Subcutaneous abdominal adipose tissue (tissue), 5 donors: ENCODE results near the gene SPEM2.

Experiments used
- H3K27ac ChIP-seq: one replicate; pipeline ENCODE4 v1.7.0; 2013; ENCODE audit warnings: low read depth, mild to moderate bottlenecking, inconsistent platforms, low read length, moderate library complexity
- H3K27me3 ChIP-seq, 5 donors: one replicate each; pipeline ENCODE4 v1.7.0; 2013; ENCODE audit warnings: low read length in 5 of 5, inconsistent platforms in 1 of 5; ENCODE audit not compliant: control insufficient read depth in 5 of 5, insufficient read depth in 4 of 5
- H3K36me3 ChIP-seq, 5 donors: one replicate each; pipeline ENCODE4 v1.7.0; 2013; ENCODE audit warnings: low read length in 5 of 5; ENCODE audit not compliant: control insufficient read depth in 5 of 5, insufficient read depth in 5 of 5
- H3K4me1 ChIP-seq, 5 donors: one replicate each; pipeline ENCODE4 v1.7.0; 2013; ENCODE audit warnings: low read length in 5 of 5, mild to moderate bottlenecking in 3 of 5, moderate library complexity in 1 of 5; ENCODE audit not compliant: control insufficient read depth in 5 of 5, insufficient read depth in 5 of 5
- H3K4me3 ChIP-seq, 5 donors: one replicate each; pipeline ENCODE4 v1.7.0; 2013; ENCODE audit warnings: low read length in 5 of 5, low read depth in 1 of 5
- H3K9ac ChIP-seq, 5 donors: one replicate each; pipeline ENCODE4 v1.7.0; 2013; ENCODE audit warnings: low read length in 5 of 5, mild to moderate bottlenecking in 4 of 5, moderate library complexity in 3 of 5
- H3K9me3 ChIP-seq, 5 donors: one replicate each; pipeline ENCODE4 v1.7.0; 2013; ENCODE audit warnings: low read length in 5 of 5; ENCODE audit not compliant: control insufficient read depth in 5 of 5
- donor health status: healthy.
- donor health status: healthy.
- donor health status: healthy.
- donor health status: healthy.
- donor health status: healthy.

SPEM2 gene

GRCh38 chr17:7432296-7432695 lies 6.9 kb downstream of the SPEM2 start:
- Histone ChIP-seq H3K9me3 (no peaks in the 10 kb centered on the region), H3K27me3 (peaks cover 0 to 2% (median 0%) of the 10 kb centered on the region in 5 donors), H3K4me3 (no peak overlapping the region)

GRCh38 chr17:7435676-7436555 lies 10.5 kb downstream of the SPEM2 start:
- H3K27me3 ChIP-seq: peaks cover 0 to 25% (median 14%) of the 10 kb centered on the region in 5 donors
- peak overlapping the region; percentile 38 to 66 (median 62) for H3K4me3 ChIP-seq
- H3K9ac ChIP-seq: peak overlapping the region in 4 of 5 donors; percentile 44 to 58 (median 52)
- peaks cover 0 to 57% (median 50%) of the 10 kb centered on the region in 5 donors for H3K4me1 ChIP-seq
- no peaks in the 10 kb centered on the region for H3K9me3 ChIP-seq
- no peaks in the 10 kb centered on the region for H3K36me3 ChIP-seq
- no peak overlapping the region for H3K27ac ChIP-seq

More at GRCh38 chr17:7432296-7432695, 6.9 kb downstream of the SPEM2 start:
- no peak overlapping the region for H3K27ac ChIP-seq
- H3K4me1 ChIP-seq: peaks cover 0 to 22% (median 20%) of the 10 kb centered on the region in 5 donors
- H3K9ac ChIP-seq: no peak overlapping the region
- no peaks in the 10 kb centered on the region for H3K36me3 ChIP-seq

GRCh38 chr17:7436556-7437368 lies 11.3 kb downstream of the SPEM2 start:
- Histone ChIP-seq H3K36me3 (no peaks in the 10 kb centered on the region), H3K4me1 (peaks cover 0 to 60% (median 54%) of the 10 kb centered on the region in 5 donors), H3K4me3 (peak overlapping the region; percentile 38 to 66 (median 39)), H3K9me3 (no peaks in the 10 kb centered on the region), H3K9ac (peak overlapping the region in 3 of 5 donors; percentile 2 to 35 (median 28)), H3K27me3 (peaks cover 0 to 25% (median 14%) of the 10 kb centered on the region in 5 donors), H3K27ac (no peak overlapping the region)

DNA sequence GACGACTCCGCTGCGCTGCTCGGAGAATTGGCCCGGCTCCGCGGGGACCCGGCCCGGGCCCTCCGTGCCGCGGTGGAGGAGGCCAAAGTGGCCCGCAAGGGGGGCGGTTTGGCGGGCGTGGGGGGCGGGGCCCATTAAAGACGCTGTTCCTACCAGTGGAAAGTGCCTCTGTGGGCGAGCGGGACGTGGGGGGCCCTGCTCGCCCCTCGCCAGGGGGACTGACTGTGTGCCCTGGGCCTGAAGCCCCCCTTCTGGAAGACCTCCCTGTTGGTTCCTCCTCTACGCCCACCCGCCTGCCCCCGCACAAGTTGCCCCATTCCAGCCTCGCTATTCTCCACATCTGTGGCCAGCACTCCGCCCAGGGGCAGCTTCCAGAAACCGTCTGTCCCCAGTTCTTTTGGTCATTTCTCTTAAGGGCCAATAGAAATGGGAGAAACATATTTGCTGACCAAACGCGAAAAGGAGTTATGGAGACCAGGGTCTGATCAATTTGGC lies 12.0 kb downstream of the SPEM2 start:
- Histone ChIP-seq H3K4me1 (peaks cover 0 to 60% (median 54%) of the 10 kb centered on the region in 5 donors), H3K9ac (no peak overlapping the region), H3K27me3 (peaks cover 0 to 25% (median 14%) of the 10 kb centered on the region in 5 donors), H3K36me3 (no peaks in the 10 kb centered on the region), H3K27ac (no peak overlapping the region), H3K4me3 (peak overlapping the region; percentile 37 to 66 (median 55)), H3K9me3 (no peaks in the 10 kb centered on the region)

DNA sequence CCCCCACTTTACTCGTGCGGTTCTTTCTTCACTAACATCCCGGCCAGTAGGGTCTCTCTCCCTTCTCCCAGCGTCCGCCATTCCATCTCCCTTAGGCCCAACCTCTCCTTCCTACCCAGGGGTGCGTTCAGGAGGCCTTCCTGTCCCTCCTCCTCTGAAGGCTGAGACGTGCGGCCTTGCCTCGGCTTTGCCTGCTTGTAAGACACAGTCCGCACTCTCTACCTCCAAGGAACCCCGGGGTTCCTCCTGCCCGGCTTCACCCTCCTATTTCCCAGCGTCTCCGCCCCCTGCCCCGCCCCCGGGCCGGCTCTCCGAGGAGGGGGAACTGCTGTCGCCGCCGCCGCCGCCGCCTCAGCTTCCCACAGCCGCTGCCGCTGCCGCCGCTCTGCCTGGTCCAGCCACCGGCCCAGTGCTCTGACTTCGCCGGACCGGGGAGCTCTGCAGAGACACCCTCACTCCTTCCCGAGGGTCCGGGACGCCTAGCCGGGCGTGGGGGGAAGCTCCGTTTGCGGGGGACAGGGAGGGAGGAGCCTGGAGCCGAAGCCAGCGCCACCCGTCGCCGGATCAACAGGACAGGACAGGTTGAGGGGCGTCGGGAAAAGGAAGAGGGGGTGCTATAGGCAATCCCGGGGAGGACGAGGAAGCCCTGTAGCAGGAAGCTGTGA lies 12.7 kb downstream of the SPEM2 start:
- peak overlapping the region; percentile 37 to 66 (median 55) for H3K4me3 ChIP-seq
- no peaks in the 10 kb centered on the region for H3K36me3 ChIP-seq
- peaks cover 0 to 25% (median 14%) of the 10 kb centered on the region in 5 donors for H3K27me3 ChIP-seq
- peak overlapping the region in 2 of 5 donors; percentile 12 to 64 for H3K9ac ChIP-seq
- H3K9me3 ChIP-seq: no peaks in the 10 kb centered on the region
- H3K4me1 ChIP-seq: peaks cover 0 to 60% (median 54%) of the 10 kb centered on the region in 5 donors
- H3K27ac ChIP-seq: no peak overlapping the region

GRCh38 chr17:7438656-7439460 lies 13.4 kb downstream of the SPEM2 start:
- H3K27ac ChIP-seq: no peak overlapping the region
- no peaks in the 10 kb centered on the region for H3K9me3 ChIP-seq
- H3K27me3 ChIP-seq: peaks cover 0 to 29% (median 14%) of the 10 kb centered on the region in 5 donors
- peak overlapping the region in 2 of 5 donors; percentile 12 to 64 for H3K9ac ChIP-seq
- peaks cover 0 to 60% (median 54%) of the 10 kb centered on the region in 5 donors for H3K4me1 ChIP-seq
- H3K4me3 ChIP-seq: peak overlapping the region; percentile 36 to 66 (median 51)
- no peaks in the 10 kb centered on the region for H3K36me3 ChIP-seq

GRCh38 chr17:7439462-7440112 lies 14.2 kb downstream of the SPEM2 start, which contains the start of gene FGF11:
FGF11 (plus strand) TSS chr17:7439512; CDS start chr17:7439621, 109 bp downstream.
- H3K9ac ChIP-seq: peak within 1 kb of the TSS in 2 of 5 donors; percentile 12 to 64
- H3K27ac ChIP-seq: no peak within 1 kb of the TSS
- no peaks in the 10 kb centered on the region for H3K36me3 ChIP-seq
- H3K9me3 ChIP-seq: no peaks in the 10 kb centered on the region
- peak within 1 kb of the TSS; percentile 36 to 66 (median 51) for H3K4me3 ChIP-seq
- peaks cover 0 to 32% (median 14%) of the 10 kb centered on the region in 5 donors for H3K27me3 ChIP-seq
- H3K4me1 ChIP-seq: peaks cover 1 to 61% (median 55%) of the 10 kb centered on the region in 5 donors

GRCh38 chr17:7440113-7440833 lies 14.9 kb downstream of the SPEM2 start:
- H3K27ac ChIP-seq: no peak overlapping the region

More at GRCh38 chr17:7440113-7440833, 14.9 kb downstream of the SPEM2 start:
- Histone ChIP-seq H3K36me3 (no peaks in the 10 kb centered on the region), H3K9ac (peak overlapping the region in 1 of 5 donors; percentile 56), H3K9me3 (no peaks in the 10 kb centered on the region), H3K27me3 (peaks cover 0 to 32% (median 14%) of the 10 kb centered on the region in 5 donors), H3K4me1 (peaks cover 1 to 66% (median 59%) of the 10 kb centered on the region in 5 donors), H3K4me3 (peak overlapping the region; percentile 4 to 59 (median 43))
